ENCODE results near the gene MOB2. TPM values are rescaled to one million over a fixed set of nuclear protein-coding genes. Genes with fewer than 3 reads are reported as not detected.

MOB2 gene
- total RNA-seq, 2 experiments from 2014 or later: 37.0 to 38.3 TPM

- H3K27me3 ChIP-seq (ENCODE audit: control insufficient read depth in 1 of 2, insufficient read depth in 2 of 2, low read length in 2 of 2): no peaks in the 10 kb centered on the region
- Mint-ChIP-seq H3K4me3 (no peak overlapping the region), H3K27ac (no peak overlapping the region), H3K4me1 (ENCODE audit: low read depth) (no peaks in the 10 kb centered on the region), H3K27me3 (no peaks in the 10 kb centered on the region), H3K9me3 (no peaks in the 10 kb centered on the region), H3K36me3 (ENCODE audit: low read depth) (peaks cover 74% of the 10 kb centered on the region)
- H3K36me3 ChIP-seq (ENCODE audit: insufficient read depth, low read length): peaks cover 78% of the 10 kb centered on the region
- no peaks in the 10 kb centered on the region for H3K9me3 ChIP-seq (ENCODE audit: control insufficient read depth in 1 of 2, insufficient read depth in 1 of 2, low read length in 2 of 2)
- ChIA-PET POLR2A (no interaction called here), CTCF (no interaction called here)
- no peaks in the 10 kb centered on the region for H3K4me1 ChIP-seq (ENCODE audit: insufficient read depth, low read length)
- DNase-seq: no peak
- no peak overlapping the region for H3K27ac ChIP-seq (ENCODE audit: low read depth in 1 of 2, low read length in 2 of 2)
- TF ChIP-seq CTCF (IDR thresholded peaks at IDR 0.05): no peak
- H3K4me3 ChIP-seq (ENCODE audit: low read length): no peak overlapping the region
- no peak for ATAC-seq (ENCODE audit: poor library complexity)
- intact Hi-C loops (cut with DNase I, micrococcal nuclease): no loop called here
Observed at GRCh38 chr11:1475841-1476240, 10.7 kb downstream of the MOB2 start.

GRCh38 chr11:1473786-1474185 lies 12.8 kb downstream of the MOB2 start:
- no peak overlapping the region for H3K4me3 Mint-ChIP-seq
- Histone ChIP-seq H3K4me3 (ENCODE audit: low read length) (no peak overlapping the region), H3K27me3 (ENCODE audit: control insufficient read depth in 1 of 2, insufficient read depth in 2 of 2, low read length in 2 of 2) (no peaks in the 10 kb centered on the region), H3K9me3 (ENCODE audit: control insufficient read depth in 1 of 2, insufficient read depth in 1 of 2, low read length in 2 of 2) (no peaks in the 10 kb centered on the region), H3K36me3 (ENCODE audit: insufficient read depth, low read length) (peaks cover 70% of the 10 kb centered on the region), H3K4me1 (ENCODE audit: insufficient read depth, low read length) (no peaks in the 10 kb centered on the region), H3K27ac (ENCODE audit: low read depth in 1 of 2, low read length in 2 of 2) (no peak overlapping the region)
- ATAC-seq (ENCODE audit: poor library complexity) (no peak), DNase-seq (no peak)
- ChIA-PET CTCF (no interaction called here), POLR2A (no interaction called here)
- no peaks in the 10 kb centered on the region for H3K27me3 Mint-ChIP-seq
- intact Hi-C loops (cut with DNase I, micrococcal nuclease): no loop called here
- no peak overlapping the region for H3K27ac Mint-ChIP-seq
- H3K36me3 Mint-ChIP-seq (ENCODE audit: low read depth): peaks cover 58% of the 10 kb centered on the region
- no peaks in the 10 kb centered on the region for H3K4me1 Mint-ChIP-seq (ENCODE audit: low read depth)
- H3K9me3 Mint-ChIP-seq: no peaks in the 10 kb centered on the region
- no peak for TF ChIP-seq CTCF (IDR thresholded peaks at IDR 0.05)

- Histone ChIP-seq H3K36me3 (ENCODE audit: insufficient read depth, low read length) (peaks cover 64% of the 10 kb centered on the region), H3K27me3 (ENCODE audit: control insufficient read depth in 1 of 2, insufficient read depth in 2 of 2, low read length in 2 of 2) (no peaks in the 10 kb centered on the region), H3K9me3 (ENCODE audit: control insufficient read depth in 1 of 2, insufficient read depth in 1 of 2, low read length in 2 of 2) (no peaks in the 10 kb centered on the region), H3K27ac (ENCODE audit: low read depth in 1 of 2, low read length in 2 of 2) (no peak overlapping the region), H3K4me3 (ENCODE audit: low read length) (no peak overlapping the region), H3K4me1 (ENCODE audit: insufficient read depth, low read length) (no peaks in the 10 kb centered on the region)
- no peaks in the 10 kb centered on the region for H3K9me3 Mint-ChIP-seq
- H3K27me3 Mint-ChIP-seq: no peaks in the 10 kb centered on the region
- DNase-seq (no peak), ATAC-seq (ENCODE audit: poor library complexity) (no peak)
- TF ChIP-seq CTCF (IDR thresholded peaks at IDR 0.05): no peak
- peaks cover 52% of the 10 kb centered on the region for H3K36me3 Mint-ChIP-seq (ENCODE audit: low read depth)
- ChIA-PET CTCF (no interaction called here), POLR2A (no interaction called here)
- no peak overlapping the region for H3K4me3 Mint-ChIP-seq
- intact Hi-C loops (cut with DNase I, micrococcal nuclease): no loop called here
- no peaks in the 10 kb centered on the region for H3K4me1 Mint-ChIP-seq (ENCODE audit: low read depth)
- H3K27ac Mint-ChIP-seq: no peak overlapping the region
Observed at GRCh38 chr11:1473011-1473628, 13.5 kb downstream of the MOB2 start.
